HG02571 (cell line): ENCODE results near the gene C22orf23.
"Not testable (repeated sequence)": the region's sequence is repeated elsewhere in the genome, so short reads cannot be mapped to it uniquely, and the experiment has no call there.

ENCODE experiments used
- ATAC-seq: cut with Tn5 transposase; IDR thresholded peaks from one replicate; pipeline ENCODE4 v1.9.1; 2021; ENCODE audit warnings: mild to moderate bottlenecking, moderate library complexity; ENCODE audit not compliant: unreplicated experiment

Gene C22orf23

DNA sequence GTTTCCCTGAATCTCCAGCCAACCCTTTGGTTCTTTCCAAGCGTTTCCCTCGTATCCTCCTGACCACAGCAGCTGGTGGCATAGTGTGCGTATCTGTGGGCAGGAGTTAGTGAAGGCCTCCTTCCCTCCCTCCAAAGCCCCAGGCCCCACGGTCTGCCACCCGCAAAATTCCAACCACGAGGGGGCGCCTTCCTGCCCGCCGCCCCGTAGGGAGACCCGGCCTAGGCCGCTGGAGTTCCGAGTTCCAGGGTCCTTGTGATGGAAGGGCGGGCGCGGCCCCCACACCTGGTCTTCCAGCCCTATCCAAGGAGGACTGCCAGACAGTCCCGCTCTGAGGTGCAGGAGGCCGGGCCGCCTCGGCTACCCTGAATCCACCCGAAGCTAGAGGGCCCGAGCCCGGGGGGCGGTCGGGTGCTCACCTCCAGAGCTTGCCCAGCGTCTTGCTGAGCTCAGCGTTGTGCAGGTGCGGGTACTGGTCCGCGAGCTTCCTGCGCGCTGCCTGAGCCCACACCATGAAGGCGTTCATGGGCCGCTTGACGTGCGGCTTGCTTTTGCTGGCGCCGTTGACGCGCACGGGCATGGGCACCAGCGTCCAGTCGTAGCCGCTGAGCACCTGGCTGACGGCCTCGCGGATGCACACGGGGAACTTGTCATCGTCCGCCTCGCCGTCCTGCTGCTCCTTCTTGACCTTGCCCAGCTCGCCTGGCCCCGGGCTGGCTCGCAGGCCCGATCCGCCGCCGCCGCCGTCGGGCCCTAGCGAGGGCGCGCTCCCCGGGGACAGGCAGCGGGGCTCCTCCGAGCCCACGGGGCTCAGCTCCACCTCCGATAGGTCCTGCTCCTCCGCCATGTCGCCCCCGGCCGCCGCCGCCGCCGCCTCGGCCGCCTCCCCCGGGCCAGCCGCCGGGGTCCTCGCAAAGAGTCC, 29.8 kb upstream of the C22orf23 start:
- ATAC-seq = no peak

DNA sequence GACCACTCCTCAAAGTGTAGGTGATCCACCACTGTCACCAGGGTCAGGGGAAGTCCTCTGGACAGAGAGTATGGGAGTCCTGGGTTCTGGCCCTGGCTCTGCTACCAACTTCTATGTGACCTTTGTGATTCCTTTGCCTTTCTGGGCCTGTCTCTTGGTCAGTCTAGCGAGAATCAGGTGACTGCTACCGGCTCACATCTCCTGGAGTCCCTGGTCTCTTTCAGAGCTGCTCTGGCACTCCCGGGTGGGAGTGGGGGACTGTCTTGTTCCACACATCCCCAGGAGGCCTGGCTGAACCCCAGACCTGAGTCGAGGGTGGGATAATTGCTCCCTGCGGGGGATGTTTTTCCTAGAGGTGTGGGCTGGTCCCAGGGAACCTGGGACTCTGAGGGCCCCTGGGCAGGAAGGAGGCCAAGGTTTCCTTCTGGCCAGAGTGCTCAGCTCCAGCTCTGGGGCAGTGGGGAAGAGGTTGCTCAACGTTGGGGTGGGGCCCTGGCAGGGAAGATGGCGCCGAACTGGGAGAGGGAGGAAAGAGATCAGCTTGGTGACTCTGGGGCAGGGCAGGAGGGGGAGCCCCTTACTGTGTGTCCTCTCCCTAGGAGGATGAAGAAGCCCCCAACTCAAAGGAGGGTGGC, 28.9 kb upstream of the C22orf23 start:
- no peak for ATAC-seq

DNA sequence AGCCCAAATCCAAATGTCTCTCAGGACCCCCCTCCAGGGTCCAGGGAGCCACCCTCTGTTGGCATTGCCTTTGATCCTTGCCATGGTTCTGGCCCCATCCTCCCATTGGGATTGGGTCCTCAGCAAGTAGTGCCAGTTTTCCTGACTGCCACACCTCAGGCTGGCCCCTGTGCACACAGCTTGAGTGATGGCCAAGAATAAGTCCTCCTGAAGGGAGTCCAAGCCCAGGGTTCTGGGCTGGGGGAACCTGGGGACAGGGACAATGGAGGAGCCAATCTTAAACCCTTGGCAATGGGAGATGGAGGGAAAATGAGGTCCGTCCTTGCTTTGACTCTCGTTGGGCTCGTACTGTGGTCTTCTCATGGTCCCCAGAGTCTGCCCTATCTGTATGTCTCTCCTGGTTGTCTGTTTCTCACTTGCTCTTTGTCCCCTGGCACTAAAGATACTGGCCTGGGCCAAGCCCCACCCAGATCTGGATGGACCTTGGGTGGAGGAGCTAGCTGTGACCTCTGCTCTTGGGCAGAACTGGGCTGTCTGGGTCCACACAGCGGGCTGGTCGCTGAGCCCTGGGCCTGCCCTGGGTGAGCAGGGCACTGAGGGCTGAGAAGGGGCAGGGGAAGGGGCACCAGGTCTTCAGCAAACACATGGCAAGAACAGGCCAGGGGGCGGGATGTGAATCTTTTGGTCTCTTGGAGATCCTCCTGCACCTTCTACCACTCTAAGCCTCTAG, 28.0 kb upstream of the C22orf23 start:
- no peak for ATAC-seq

GRCh38 chr22:37979782-37980181, 26.4 kb upstream of the C22orf23 start:
- no peak for ATAC-seq

GRCh38 chr22:37976547-37976946, 23.1 kb upstream of the C22orf23 start:
- no peak for ATAC-seq

DNA sequence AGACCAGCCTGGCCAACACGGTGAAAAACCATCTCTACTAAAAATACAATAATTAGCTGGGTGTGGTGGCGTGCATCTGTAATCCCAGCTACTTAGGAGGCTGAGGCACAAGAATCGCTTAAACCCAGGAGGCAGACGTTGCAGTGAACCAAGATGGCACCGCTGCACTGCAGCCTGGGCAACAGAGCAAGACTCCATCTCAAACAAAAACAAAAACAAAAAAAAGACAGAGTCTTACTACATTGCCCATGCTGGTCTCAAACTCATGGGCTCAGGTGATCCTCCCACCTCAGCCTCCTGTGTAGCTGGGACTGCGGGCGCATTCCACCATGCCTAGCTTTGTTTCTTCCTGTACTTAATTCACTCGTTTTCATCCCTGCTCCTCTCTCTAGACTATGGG, 22.6 kb upstream of the C22orf23 start:
- not testable (repeated sequence) for ATAC-seq

GRCh38 chr22:37975153-37975552, 21.8 kb upstream of the C22orf23 start:
- no peak for ATAC-seq

GRCh38 chr22:37973271-37974170, 20.1 kb upstream of the C22orf23 start:
- ATAC-seq = no peak

DNA sequence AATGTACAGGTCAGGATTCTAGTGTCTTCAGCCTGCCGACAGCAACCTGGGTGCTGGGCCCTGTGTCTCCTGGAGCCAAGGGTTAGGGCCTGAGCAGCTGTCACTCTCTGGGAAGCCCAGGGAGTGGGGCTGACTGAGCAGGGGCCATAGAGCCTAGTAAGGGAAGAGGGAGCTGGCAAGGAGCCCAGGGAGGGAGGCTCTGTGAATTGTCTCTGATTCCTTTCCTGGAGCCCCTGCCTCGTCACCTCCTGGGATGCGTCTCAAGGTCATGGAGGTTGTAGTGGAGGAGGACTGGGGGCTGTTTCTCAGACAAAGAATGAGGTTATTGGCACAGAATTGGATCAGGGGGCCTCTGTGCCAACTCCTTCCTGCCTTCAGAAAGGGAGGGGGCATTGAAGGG, 19.1 kb upstream of the C22orf23 start:
- no peak for ATAC-seq

- ATAC-seq = no peak
These were observed 18.4 kb upstream of the C22orf23 start for GRCh38 chr22:37971475-37972434.

DNA sequence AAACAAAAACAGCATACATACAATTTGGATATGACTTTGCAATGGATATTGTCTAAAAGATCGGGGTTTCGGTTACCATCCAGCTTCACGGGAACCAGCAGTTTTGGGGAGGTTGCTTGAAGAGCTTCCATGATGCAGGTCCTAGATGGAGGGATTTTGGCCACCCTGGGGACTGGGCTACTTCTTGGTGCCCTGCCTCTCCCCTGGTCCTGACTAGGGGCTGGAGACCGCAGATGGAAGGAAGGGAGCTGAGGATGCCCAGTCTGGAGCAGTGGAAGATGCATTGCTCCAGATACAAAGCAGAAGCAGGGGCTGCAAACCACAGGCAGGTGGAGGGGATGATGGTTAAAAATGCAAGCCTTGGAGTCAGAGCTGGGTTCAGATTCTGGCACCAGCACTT, 17.5 kb upstream of the C22orf23 start:
- no peak for ATAC-seq

DNA sequence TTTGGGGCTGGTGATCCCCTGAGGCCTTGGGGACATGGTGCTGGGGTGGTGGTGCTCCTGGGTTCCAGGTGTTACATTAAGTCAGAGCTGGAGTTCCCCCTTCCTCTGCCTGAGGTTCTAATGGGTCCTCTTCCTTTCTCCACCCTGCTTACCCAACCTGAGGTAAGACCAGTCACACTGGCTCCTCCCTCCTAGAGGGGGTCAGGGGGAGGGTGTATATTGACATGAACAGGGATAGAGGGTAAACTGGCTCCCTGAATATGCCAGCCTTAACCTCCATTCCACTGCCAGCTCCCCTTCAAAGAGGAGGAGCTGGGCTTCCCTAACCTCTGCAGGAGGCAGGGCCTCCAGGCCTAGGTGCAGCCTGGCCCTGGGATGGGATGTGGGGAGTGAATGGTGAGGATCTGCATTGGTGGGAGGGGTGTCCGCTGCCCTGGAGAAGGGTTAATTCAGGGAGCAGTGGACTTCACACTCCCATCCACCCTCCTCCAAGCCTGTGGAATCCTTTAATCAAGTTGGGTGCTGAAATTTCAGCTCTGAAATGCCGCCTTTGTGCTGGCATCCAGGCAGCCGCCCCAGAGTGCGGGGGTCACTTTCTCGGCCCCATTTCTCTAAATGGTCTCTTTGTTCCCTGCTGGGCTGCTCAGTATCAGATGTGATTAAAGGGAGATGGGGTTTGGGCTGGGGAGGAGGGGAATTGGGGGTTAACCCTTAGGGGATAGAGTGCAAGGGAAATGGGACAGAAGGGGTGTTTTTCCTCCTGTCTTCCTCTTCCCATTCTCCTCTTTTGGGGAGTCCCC, 15.3 kb upstream of the C22orf23 start:
- ATAC-seq = no peak

GRCh38 chr22:37967637-37968451, 14.4 kb upstream of the C22orf23 start:
- no peak for ATAC-seq

DNA sequence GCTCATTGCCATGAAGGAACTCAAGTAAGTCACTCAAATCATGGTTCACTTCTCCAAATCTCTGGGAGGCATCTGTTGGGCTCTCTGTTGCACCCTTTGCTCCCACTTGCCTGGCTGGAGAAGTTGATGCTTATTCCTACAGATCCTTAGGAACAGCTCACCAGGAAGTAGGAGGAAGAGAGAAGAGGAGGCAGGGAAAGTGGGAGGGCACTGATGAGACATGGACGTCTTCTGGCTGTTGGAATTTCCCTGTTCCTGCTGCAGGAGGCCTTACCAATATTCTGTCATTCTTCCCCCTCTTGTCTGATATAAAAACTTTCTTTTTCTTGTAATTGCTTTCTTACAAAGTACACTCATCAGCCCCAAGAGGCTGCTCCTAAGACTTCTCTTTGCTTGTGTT, 13.7 kb upstream of the C22orf23 start:
- no peak for ATAC-seq

DNA sequence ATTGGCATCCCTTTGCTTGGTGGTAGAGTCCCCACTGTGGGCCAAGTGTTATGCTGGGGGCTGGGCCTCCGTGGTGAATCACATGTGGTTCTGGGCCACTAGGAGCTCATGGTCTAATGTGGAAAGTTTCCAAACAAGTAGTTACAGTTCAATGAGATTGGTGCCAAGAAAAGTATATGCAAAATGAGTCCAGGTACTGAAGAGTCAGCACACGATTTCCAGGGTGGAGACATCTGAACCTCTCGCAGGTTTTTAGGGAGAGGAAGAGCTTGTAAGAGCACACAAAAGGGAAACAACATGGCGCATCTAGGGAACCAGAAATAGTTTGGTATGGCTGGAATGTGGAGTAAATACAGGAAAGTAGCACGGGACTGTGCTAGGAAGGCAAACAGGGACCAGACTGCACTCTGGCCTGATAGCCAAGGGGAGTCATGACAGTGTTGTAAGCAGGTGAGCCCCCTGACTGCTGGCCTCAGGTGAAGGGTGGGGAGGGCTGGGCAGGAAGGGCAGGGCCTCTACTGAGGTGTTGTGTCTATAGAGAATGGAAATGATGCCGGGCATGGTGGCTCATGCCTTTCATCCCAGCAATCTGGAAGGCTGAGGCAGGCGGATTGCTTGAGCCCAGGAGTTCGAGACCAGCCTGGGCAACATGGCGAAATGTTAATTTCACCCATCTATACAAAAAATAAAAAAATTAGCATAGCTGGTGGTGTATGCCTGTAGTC, 12.7 kb upstream of the C22orf23 start:
- ATAC-seq = no peak

DNA sequence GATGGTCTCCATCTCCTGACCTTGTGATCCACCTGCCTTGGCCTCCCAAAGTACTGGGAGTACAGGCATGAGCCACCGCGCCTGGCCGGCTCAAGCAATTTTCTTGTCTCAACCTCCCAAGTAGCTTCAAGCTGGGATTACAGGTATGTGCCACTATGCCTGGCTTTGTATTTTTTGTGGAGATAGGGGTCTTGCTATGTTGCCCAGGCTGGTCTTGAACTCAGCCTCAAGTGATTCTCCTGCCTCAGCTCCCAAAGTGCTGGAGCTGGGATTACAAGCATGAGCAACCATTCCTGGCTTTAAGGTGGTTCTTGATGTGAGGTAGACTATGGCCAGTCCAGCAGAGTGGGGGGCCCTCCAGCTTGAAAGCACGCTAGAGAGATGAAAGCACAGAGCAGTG, 7.7 kb upstream of the C22orf23 start:
- ATAC-seq = no peak

GRCh38 chr22:37959231-37959825, 5.9 kb upstream of the C22orf23 start:
- no peak for ATAC-seq
